ENCODE data around the gene B4GALT2. TPM values are rescaled to one million over a fixed set of nuclear protein-coding genes. Genes with fewer than 3 reads are reported as not detected.

Gene B4GALT2
- total RNA-seq, 4 donors from 2014 or later = 2.3 to 45.8 (median 18.5) TPM

DNA sequence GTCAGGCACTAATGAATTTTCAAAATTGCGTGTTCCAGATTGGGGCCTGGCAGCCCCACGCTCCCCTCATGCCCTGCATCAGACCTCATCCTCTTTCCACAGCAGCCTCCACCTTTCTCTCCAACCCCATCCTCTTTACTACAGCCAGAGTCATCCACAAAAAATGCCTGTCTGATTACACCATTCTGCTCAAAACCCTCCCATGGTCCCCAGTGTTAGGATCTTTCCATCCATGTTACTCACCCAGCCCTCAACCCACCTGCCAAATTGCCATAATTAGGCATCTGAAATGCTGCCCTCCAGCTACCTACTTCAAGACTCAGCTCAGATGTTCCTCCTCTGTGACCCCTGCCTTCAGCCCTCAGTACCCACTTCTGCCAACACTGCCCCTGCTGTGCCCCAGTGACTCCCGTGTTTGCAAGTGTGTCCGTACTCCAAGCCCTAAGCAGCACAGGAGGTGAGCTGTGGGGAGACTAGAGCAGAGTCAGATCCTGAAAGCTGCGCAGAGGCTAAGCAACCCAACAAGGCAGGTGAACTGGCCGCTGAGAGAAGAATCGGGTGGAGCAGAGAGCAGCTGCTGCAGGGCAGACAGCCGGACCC, 46.1 kb upstream of the B4GALT2 start:
- intact Hi-C loops (cut with DNase I; ENCODE audit: low total_unique reads) = no loop called here
- H3K9me3 ChIP-seq = no peaks in the 10 kb centered on the region
- no peak overlapping the region for H3K27ac ChIP-seq
- H3K27me3 ChIP-seq = no peaks in the 10 kb centered on the region
- peak overlapping the region; percentile 23 to 27 for H3K4me3 ChIP-seq
- TF ChIP-seq, protein P1, sequence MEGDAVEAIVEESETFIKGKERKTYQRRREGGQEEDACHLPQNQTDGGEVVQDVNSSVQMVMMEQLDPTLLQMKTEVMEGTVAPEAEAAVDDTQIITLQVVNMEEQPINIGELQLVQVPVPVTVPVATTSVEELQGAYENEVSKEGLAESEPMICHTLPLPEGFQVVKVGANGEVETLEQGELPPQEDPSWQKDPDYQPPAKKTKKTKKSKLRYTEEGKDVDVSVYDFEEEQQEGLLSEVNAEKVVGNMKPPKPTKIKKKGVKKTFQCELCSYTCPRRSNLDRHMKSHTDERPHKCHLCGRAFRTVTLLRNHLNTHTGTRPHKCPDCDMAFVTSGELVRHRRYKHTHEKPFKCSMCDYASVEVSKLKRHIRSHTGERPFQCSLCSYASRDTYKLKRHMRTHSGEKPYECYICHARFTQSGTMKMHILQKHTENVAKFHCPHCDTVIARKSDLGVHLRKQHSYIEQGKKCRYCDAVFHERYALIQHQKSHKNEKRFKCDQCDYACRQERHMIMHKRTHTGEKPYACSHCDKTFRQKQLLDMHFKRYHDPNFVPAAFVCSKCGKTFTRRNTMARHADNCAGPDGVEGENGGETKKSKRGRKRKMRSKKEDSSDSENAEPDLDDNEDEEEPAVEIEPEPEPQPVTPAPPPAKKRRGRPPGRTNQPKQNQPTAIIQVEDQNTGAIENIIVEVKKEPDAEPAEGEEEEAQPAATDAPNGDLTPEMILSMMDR (IDR thresholded peaks at IDR 0.05) = no peak
- no peak for TF ChIP-seq POLR2A (IDR thresholded peaks at IDR 0.05)
- no peaks in the 10 kb centered on the region for H3K36me3 ChIP-seq
- DNase-seq = no peak
- peaks cover 0 to 11% of the 10 kb centered on the region in 2 donors for H3K4me1 ChIP-seq

DNA sequence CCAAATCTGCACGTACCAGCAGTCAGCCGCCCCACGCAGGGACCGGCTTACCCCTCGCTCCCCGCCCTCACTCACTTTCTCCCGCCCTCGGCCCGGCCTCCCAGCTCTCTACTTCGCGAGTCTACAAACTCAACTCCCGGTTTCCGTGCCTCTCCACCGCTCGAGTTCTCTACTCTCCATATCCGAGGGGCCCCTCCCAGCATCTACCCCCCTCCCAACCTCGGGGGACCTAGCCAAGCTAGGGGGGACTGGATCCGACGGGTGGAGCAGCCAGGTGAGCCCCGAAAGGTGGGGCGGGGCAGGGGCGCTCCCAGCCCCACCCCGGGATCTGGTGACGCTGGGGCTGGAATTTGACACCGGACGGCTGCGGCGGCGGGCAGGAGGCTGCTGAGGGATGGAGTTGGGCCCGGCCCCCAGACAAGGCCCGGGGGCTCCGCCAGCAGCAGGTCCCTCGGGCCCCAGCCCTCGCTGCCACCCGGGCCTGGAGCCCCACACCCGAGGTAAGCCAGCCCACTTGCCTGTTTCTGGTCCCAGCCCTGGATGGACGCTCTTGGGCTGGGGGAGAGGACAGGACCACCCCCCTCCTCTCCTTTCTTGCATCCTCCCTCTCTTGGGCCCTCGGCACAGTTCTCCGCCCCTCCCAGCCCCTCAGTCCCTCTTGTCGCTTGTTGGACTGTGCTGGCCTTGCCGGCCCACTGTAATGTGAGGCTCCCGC, 45.5 kb upstream of the B4GALT2 start, which contains the start of gene ARTN:
TSS of gene ARTN (plus strand) at position 416 of the 715 bp plus-strand sequence. CDS start 1,856 bp downstream, outside the sequence.
- H3K36me3 ChIP-seq = no peaks in the 10 kb centered on the region
- intact Hi-C loops (cut with DNase I; ENCODE audit: low total_unique reads) = no loop called here
- peak within 1 kb of the TSS; percentile 23 to 27 for H3K4me3 ChIP-seq
- no peaks in the 10 kb centered on the region for H3K9me3 ChIP-seq
- H3K27me3 ChIP-seq = no peaks in the 10 kb centered on the region
- H3K27ac ChIP-seq = no peak within 1 kb of the TSS
- DNase-seq = peak in 1 of 2 donors; percentile 29
- no peak for TF ChIP-seq POLR2A (IDR thresholded peaks at IDR 0.05)
- TF ChIP-seq, protein P1 (IDR thresholded peaks at IDR 0.05) = no peak
- peaks cover 0 to 11% of the 10 kb centered on the region in 2 donors for H3K4me1 ChIP-seq

DNA sequence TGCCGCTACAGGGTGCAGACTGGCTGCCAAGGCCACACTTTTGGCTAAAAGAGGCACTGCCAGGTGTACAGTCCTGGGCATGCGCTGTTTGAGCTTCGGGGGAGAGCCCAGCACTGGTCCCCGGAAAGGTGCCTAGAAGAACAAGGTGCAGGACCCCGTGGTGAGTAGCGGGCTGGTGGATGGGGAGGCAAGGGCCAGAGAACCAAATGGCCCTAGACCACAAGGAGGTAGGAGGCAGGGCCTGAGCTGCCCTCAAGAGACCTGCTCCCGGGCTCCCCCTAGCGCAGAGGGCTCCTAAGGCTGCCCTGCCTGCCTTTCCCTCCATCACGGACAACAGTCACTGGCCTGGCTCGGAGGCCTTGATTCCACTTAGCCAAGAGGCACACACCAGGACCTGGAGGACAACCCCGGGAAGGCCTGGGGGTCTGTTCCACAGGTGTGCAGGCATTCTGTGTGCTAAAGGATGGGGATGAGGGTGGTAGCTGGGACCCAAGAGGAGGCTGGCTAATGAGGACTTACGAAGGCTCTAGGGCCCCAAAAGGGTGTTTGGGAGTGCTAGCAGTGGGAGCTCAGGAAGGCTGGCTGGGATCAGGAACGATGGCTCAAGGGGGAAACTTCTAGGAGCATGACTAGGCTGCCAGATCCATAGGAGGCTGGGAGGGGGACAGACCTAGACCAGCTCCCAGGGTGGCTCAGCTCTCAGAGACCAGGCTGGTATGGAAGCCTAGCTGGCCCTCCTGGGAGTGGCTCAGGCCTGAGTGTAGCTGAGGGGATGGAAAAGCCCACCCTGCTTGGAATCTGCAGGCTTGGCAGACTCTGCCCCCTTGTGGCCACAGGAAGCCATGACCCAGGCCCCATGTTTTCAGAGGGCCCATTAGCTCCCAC, 44.7 kb upstream of the B4GALT2 start:
- DNase-seq = peak; percentile 60 to 64
- TF ChIP-seq POLR2A (IDR thresholded peaks at IDR 0.05) = no peak
- TF ChIP-seq, protein P1 (IDR thresholded peaks at IDR 0.05) = peak; percentile 86 to 89 (median 87)
- Histone ChIP-seq H3K9me3 (no peaks in the 10 kb centered on the region), H3K27me3 (no peaks in the 10 kb centered on the region), H3K36me3 (no peaks in the 10 kb centered on the region), H3K27ac (no peak overlapping the region), H3K4me1 (peaks cover 0 to 11% of the 10 kb centered on the region in 2 donors), H3K4me3 (peak overlapping the region in 1 of 2 donors; percentile 27)
- intact Hi-C loops (cut with DNase I; ENCODE audit: low total_unique reads) = no loop called here

DNA sequence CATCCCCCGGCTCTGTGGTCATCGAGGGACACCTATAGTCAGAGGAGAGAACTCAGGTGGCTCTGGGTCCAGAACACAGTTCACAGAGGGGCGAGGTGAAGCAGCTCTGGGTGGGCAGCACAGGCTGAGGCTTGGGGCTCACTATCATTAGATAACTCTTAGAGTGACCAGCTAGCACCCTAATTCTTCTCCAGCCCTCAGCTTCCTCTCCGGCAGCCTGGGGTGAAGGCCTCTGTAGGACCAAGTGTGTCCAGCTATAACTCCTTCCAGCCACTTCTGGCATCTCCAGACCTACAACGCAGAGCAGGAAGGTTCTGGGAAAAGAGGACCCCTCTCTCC, 44.1 kb upstream of the B4GALT2 start:
- H3K4me3 ChIP-seq = no peak overlapping the region
- no peaks in the 10 kb centered on the region for H3K36me3 ChIP-seq
- H3K9me3 ChIP-seq = no peaks in the 10 kb centered on the region
- H3K27ac ChIP-seq = no peak overlapping the region
- DNase-seq = no peak
- no peaks in the 10 kb centered on the region for H3K27me3 ChIP-seq
- peaks cover 0 to 11% of the 10 kb centered on the region in 2 donors for H3K4me1 ChIP-seq
- TF ChIP-seq POLR2A (IDR thresholded peaks at IDR 0.05) = no peak
- TF ChIP-seq, protein P1 (IDR thresholded peaks at IDR 0.05) = no peak
- intact Hi-C loops (cut with DNase I; ENCODE audit: low total_unique reads) = loop anchor here (5.0 kb wide), 1 partner anchor 173 kb away; no protein-coding TSS in a partner anchor
